GM21390 (cell line): ENCODE data around the gene C9orf78.
A peak's percentile ranks its signal among the peaks of the same experiment; 100 is the strongest.

Experiments
- ATAC-seq: cut with Tn5 transposase; IDR thresholded peaks from one replicate; pipeline ENCODE4 v1.9.1; 2021; ENCODE audit not compliant: unreplicated experiment

The C9orf78 gene

DNA sequence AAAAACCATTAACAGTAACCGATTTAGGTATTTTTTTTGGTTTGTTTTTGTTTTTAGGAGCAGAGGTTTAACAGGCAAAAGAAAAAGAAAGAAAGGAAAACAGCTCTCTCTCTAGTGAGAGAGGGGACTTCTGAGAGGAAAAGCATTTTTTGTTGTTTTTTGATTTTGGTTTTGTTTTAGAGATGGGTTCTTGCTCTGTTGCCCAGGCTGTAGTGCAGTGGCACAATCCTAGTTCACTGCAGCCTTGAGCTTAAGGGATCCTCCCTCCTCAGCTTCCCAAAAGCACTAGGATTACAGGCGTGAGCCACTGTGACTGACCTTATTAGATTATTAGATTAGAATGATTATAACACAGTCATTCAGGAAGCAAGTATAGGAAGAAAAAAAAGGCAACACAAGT lies 10.3 kb upstream of the C9orf78 start:
- ATAC-seq: no peak

DNA sequence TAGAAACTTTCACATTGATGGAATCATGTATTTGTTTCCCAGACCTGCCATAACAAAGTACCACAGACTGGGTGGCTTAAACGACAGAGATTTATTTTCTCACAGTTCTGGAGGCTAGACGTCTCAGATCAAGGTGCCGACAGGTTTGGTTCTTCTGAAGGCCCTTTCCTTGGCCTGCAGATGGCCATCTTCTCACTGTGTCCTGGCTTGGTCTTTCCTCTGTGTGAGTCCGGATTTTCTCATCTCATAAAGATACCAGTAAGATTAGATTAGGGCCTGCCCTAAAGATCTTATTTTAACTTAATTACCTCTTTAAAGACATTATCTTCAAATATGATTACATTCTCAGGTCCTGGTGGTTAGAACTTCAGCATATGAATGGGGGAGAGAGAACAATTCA lies 6.0 kb upstream of the C9orf78 start:
- no peak for ATAC-seq

DNA sequence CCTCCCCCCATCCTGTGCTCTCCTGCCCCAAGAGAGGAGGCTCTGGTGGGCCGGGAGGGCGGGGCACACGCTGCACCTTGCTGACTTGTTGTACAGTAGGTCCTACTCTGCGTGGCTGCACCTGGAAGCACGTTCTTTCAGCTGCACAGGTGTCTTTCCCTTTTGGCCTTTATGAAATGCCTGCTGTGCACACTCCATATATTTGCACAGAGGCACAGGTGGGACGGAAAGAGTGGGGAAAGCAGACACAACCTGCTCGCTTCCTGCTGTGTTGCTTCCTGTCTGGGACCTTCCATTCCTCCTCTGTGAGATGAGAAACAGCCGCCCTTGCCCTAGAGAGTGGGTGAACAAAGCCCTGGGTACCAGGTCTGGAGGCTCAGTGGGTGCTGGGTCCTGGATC lies 5.0 kb upstream of the C9orf78 start:
- ATAC-seq: no peak

DNA sequence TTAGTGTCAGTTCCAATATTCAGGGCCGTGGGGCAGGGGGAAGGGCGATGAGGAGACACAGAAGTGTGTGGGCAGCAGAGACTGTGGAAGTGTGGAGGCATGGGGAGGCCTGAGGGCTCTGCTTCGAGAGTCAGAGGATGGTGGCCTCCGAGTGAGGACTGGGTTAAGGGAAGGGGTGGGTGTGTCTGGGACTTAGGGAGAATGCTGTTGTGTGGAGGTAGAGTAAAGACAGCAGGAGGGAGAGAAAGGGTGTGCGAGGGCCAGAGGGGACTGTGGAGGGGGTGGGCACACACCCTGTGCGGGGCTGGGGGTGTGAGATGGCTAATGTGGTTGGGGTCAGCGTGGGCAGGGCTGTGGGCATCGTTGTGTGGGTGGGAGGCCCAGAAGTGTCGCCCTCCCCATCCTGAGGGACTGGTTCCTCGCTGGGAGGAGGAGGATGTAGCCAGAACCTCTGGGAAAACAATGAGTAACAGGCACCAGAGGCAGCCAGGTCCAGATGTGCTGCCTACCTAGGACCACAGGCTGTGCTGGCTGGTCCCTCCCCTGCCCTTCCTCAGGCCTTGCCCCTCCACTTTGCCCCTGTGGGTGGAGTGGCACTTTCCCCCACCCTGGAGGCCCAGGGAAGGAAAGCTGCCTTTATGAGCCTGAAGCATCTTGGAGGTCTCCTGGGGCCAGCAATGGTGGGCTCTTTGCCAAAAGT lies 4.4 kb upstream of the C9orf78 start:
- ATAC-seq: no peak

DNA sequence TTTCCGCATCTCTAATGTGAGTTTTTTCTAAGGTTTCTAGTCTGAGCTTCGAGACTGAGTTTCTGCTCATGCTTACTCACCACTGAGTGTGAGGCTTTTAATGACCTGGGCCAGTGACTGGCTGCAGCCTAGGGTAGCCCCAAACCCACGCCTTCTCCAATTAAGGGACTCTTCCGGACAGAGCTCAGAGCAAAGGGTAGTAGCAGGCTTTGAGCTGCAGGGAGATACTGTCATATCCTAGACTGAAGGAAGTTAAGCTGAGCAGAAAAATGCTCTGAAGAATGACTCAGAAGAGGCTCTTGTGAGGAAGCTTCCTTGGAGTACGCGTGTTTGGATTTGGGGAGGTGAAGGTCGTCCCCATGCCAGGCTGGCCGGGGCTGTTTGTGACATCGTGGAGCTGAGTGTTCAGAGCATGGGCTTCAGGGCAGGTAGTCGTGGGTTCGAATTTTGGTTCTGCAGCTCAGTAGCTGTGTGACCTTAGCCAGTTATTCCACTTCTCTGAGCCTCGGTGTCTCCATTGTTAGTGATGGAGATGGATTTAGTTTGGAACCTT lies 3.7 kb upstream of the C9orf78 start:
- no peak for ATAC-seq

DNA sequence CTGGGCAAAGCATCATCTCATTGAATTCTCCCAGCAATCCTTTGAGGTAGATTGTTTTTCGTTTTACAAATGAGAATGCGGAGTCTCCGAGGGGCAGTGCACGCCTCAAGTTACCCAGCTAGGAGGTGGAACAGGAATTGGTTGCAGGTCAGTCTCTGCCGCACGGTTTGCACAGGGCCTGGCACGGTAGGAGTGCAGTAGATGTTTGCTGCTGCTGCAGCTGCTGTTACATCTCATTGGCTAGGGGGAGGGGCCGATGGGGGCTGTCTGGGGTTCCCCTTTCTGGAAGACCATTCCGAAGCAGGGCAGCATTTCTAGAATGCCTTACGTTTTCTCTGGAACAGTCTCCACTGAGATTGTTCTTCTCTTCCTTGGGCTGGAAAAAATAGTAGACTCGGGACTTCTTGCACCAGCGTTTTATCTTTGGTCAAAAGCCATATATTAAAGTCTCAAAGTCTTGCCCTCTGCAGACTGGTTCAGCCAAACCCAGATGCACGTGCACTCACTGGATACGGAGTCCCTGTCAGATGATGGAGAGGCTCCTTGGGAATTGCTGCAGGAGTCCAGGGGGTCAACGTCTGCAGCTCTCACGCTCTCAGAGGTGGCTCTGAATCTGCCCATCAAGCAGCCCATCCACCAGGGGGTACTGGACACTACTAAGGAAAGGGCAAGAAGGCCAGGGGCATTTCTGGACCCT lies 1.4 kb upstream of the C9orf78 start:
- ATAC-seq: no peak

DNA sequence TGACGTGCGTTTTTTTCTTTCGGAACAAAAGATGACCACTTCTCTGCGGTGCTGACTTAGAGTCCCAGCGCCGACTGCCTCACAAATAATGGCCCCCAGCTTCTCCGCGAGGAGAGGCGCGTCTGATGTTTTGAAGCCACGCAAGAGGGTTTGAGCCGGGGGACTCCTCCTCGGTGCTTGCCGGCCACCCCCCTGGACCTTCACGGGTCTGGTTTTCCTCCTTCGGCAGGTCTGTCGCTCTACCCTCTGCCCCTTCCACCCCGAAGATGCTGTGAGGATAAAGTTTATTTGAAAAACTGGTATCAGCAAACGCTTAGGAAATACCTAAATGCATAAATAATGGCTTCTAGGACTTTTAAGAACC lies 767 bp upstream of the C9orf78 start:
- no peak for ATAC-seq

DNA sequence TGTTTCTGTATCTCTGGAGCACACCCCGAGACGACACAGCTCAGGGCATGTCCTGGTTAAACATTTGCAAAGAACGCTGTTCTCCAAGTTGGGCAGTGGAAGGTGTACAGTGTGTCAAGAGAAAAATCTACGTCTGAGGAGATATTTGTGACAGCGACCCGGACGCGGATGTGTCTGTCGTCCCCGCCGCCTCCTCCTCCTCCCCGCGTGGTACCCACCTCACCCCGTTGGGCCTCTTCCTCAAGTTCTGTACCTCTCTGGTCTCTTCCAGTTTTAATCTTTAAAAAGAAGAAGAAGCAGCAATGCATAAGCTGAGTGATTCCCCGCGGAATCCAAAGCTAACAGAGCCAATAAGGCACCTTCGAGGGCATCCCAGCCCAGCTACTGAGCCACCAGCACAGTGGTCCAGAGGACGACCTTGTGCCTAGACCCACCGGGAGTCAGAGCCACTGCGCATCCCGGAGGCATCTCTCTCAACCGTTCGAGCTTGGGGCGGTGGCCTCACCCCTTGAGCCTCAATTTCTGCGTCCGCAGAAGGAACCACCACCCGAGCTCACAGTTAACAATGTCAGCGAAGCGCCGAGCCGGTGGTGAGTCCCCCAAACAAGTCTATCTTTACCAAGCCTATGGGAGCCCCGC lies 467 bp downstream of the C9orf78 start:
- peak; percentile 26 for ATAC-seq

DNA sequence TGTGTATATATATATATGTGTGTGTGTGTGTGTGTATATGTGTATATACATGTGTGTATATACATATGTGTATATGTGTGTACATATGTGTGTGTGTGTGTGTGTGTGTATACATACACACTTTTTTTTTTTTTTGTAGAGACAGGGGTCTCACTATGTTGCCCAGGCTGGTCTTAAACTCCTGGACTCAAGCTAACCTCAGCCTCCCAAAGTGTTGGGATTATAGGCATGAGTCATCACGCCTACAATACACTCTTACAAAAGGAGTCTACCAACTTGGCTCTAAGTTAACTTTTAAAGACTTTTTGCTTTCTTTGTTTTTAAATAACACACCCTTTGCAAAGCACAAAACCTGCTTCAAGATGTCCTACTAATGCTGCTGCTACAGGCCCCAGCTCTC lies 2.1 kb downstream of the C9orf78 start:
- ATAC-seq: no peak

DNA sequence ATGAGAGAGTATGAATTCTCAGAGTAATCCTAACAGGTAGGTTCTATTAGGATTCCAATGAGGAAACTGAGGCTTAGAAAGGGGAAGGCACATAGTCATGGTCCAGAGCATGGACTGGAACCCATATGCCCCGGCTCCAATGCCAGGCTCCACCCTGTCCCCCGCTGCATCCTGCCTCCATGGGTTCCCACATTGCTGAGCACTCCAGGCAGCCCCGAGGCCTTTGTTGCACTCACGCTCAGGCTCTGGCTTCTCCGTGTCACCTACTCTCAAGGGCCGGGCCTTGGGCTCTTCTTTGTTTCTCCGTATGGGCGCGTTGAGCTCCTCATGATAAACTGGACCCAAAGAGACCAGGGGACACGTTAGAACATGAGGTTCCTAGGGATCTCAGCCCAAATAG lies 6.1 kb downstream of the C9orf78 start:
- no peak for ATAC-seq

DNA sequence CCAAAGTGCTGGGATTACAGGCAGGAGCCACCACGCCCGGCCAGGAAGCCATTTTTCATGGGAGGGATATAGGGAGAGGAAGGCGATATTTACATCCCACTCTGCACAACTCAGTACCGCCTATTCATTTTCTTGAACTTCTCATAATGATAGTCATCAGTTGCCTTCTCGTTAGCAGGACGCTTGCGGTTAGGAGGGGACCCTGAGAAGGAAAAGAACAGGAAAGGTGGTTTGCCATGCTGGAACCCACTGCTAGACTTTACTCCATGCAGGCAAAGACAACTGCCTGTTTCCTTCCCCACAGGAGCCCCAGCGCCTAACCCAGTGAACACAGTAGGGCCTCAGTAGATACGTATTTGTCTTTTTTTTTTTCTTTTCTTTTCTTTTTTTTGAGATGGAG lies 7.0 kb downstream of the C9orf78 start:
- no peak for ATAC-seq

DNA sequence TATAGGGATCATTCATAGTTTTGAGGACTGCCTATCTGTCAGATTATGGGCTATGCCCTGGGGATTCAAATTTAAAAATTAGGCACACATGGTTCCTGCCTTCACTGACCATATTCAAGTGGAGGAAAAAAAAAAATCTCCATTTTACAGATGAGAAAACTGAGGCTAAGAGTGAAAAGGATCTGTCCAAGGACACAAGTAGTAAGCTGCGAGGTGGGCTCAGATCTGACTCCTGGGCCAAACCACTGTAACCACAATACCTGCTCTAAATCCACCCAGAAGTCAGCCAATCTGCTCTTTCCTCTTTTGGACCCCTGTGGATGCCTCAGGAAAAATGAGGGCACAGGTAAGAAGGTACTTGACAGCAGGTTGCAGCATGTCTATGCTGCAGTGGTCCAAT lies 8.3 kb downstream of the C9orf78 start:
- no peak for ATAC-seq

DNA sequence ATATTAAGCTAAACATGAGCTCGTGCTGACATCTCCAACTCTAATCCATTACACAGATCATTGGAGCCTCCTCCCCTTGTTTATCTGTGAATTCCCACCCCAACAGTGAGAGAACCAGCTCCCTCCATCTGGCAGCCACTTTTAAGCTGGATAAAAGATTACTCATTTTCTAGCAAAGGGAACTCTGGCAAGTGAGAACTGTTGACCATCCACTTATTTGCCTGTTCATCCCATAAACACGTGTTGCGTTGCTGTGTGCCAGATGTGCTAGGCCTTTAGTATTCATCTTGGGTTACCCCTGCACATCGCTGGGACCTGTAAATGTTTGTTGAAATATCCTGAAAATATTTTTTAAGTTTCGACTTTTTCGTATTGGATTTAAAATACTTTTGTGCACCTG lies 8.7 kb downstream of the C9orf78 start:
- ATAC-seq: no peak

DNA sequence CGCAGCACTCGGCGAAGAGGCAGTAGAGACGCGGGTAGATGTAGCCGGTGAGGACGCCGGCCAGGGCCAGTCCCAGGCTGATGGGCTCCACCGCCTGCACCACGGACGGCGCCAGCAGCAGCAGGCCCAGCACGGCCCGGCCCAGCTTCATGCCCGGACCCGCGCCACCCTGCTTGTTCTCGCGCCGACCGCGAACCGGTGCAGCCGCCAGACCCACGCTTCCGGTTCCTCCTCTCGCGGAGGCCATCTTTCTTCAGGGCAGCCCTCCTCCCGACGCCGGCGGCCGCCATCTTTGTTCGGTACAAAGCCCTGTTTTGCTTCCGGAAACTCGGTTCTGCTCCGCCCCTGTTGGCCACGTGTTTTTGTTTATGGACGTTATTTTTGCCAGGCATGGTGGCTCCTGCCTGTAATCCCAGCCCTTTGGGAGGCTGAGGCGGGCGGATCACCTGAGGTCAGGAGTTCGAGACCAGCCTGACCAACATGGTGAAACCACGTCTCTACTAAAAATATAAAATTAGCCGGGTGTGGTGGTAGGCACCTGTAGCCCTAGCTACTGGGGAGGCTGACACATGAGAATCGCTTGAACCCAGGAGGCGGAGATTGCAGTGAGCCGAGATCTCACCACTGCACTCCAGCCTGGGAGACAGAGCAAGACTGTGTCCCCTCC lies 11.0 kb downstream of the C9orf78 start, which contains the start of gene TOR1A:
TSS of gene TOR1A (minus strand) at position 202 of the 667 bp plus-strand sequence. CDS start at position 151, 51 bp downstream.
- ATAC-seq: peak; percentile 91

DNA sequence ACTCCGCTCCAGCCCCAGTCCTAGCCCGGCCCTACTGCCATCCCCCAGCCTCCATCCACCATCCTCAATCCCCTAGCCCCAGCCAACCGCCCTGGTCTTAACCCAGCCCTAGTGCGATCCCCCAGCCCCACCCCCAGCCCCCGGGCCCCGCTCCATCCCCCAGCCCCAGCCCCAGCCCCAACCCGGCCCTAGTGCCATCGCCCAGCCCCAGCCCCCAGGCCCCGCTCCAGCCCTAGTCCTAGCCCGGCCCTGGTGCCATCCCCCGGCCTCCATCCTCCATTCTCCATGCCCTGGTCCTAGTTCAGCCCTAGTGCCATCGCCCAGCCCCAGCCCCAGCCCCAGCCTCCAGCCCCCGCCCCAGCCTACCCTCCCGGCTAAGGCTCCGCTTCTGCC lies 11.5 kb downstream of the C9orf78 start:
- no peak for ATAC-seq

DNA sequence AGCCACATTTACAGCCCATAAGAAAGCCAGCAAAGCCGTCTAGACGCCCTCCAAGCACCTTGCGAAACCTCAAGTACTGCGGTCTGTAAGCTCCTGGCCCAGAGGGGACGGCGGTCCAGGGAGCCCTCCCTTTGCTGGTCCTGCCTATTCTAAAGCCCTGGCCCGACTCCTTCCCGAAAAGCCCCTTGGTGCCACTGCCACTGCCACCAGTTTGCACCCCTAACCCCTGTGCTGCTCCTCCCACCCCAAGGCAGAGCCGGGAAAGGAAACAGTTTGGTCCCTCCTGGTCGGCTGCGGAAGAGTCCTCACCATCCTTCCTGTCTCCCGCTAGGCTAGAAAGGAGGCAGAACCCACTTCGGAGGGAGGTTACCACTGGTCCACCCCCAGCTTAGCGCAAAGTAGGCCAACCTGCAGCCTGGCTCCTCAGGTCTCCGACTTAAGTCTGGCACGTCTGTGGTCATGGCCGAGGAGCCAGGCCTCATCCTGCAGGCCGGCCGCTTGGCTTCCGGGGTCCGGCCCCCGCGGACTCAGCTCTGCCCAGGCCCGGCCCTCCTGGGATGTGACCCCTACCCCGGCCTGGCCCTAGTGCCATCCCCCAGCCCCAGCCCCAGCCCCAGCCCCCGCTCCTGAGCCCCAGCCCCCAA lies 12.1 kb downstream of the C9orf78 start:
- ATAC-seq: no peak

DNA sequence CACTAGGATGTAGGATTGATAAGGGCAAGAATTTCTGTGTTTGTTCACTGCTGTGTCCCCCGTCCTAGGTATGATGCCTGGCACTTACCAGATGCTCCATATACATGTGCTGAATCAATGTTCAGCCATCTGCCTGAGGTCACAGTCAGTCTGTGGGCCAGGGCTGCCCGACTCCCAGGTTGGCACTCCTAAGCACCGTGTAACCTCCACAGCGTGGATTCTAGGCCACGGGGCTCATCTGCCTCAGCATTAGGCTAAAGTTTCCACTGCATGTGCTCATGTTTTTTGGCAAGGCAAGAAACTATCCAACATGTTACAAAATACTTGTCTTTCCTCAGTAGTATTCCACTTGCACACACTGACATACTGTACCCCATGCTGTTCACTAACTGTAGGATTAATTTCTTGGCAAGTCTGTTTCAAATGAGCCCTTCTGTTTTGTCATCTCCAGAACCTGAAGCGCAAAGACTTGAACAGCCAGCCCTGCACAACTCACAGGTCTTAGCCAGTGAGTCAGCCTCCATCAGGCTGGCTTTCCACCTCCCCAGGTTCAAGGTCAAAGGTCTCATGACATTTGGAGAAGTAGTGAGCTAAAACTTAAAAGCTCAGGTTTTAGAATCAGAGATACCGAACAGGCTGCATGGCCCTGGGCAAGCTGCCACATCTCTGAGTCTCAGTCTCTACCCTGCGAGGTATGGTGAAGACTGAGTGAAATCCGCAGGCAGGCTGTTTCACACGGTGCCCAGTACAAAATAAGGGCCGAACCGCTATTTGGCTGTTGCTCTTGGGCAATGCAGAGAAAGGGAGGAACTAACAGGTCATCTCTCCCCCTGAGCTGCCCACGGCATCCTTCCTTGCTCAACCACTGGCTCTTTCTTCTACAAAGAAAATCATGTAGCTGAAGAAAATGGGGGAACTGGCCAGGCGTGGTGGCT lies 18.3 kb downstream of the C9orf78 start:
- ATAC-seq: no peak

DNA sequence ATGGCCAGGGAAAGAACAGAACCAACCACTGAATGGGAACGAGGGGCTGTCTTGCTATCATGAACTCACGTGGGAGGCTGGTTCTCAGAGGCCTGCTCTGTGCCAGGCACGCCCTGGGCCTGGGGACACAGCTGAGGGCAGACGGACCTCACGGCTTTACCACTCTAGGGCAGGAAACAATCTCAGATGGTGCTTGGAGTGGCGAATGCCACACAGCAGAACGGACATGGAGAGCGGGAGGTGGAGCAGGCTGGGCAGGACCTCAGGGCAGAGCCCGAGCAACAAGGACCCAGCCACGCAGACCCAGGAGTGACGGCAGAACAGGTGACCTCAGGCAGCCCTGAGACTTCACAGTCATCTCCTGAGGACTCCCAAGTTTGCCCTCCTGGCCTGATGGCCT lies 19.8 kb downstream of the C9orf78 start:
- ATAC-seq: no peak

DNA sequence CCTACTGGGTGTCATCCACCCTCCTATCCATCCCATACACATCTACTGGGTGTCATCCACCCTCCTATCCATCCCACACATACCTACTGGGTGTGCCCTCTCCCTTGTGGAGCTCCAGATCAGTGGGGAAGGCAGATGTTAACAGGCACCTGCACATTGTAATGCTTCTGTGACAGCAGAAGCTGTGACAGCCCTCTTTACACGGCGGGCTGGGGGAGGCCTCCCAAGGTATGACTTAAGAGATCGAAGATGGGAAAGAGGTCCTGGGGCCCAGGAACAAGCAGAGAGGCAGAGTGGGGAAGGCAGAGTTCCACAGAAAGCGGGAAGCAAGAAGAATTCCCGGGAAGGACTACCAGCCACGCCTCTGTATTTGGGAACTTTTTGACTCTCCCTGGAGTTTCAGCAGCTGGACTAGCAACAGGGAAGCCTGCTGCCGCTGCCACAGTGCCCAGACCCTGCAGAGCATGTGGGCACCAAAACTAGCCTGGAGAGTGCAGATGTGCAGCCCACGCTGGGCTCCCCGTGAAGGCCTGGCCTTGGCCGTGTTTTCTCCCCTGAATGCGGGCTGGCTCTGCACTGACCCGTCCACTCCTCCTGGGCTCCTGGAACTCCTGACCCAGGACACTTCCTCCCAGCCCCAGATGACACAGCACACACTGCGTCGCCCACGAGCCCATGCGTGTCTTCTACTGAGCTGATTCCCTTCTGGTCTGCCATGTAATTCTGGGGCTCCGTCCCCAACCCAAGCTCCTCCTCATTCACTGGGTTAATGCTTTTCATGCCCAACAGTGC lies 20.4 kb downstream of the C9orf78 start:
- no peak for ATAC-seq
